ENCODE data around the gene RBM4B.

DNA sequence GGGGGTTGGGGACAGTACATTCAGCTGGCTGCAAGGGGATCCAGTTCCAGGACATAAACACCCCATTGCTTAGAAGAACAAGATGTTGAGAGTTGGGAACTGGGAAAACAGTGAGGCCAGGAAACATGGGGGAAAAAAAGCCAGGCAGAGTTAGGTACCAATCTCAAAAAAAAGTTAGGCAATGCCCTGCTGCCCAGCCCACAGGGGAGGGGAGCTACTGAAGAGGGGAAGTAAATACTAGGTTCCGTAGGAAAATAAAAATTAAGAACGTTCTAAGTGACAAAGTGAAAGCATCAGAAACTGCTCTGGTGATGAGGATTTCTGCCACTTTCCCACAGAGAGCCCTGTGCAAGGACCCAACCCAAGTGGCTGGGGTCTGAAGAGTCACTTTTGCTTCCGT, 39.3 kb upstream of the RBM4B start:
- TF ChIP-seq POLR2AphosphoS5 (IDR thresholded peaks at IDR 0.05) (no peak), CTCF (IDR thresholded peaks at IDR 0.05) (no peak), EP300 (IDR thresholded peaks at IDR 0.05) (no peak), POLR2A (IDR thresholded peaks at IDR 0.05; ENCODE audit: low read depth) (no peak)
